ENCODE measurements around the gene OR8B8. TPM values are rescaled to one million over a fixed set of nuclear protein-coding genes. Genes with fewer than 3 reads are reported as not detected.

Gene OR8B8
- total and polyA plus RNA-seq, 2 donors (not counting 3 experiments of a cell fraction or from before 2014, with no cell fraction given), result not detected

DNA sequence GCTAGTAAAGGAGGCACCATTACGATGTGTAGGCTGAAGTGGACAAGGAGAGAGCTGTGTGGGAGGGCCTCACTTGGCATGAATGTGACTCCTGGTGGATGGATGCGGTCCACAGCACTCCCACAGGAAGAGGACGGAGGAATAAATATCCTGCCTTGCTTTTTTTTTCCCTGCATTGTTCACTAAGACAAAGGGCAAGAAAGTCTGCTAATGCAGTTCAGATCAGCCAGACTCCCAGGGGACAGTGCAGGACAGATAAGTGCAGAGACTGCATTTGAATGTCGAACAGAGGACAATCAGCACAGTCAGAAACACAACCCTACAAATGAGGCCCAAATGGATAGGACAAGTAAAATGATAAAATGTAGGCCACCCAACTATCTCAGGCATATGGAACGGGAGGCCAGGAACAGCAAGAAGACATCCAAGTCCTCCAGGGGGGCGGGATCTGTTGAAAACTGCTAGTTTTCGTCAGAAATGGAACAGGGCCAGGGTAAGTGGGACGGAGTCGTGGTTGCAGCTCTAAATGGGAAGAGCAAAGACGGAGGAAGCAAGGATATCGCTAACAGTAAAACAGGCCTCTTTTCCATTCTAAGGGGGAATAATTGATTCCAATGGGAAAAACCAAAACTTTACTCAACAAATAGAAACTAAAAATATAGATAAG, 25.2 kb upstream of the OR8B8 start:
- ChIA-PET CTCF (interaction anchor here (1.1 to 2.1 kb wide), 2 partner anchors 11 to 113 kb away, joined by 3 to 5 read pairs; no protein-coding TSS in a partner anchor), POLR2A (no interaction called here)
- Histone ChIP-seq H2AFZ (ENCODE audit: low read depth, low read length) (no peak overlapping the region), H3K27ac (ENCODE audit: insufficient read depth, low read depth, low read length) (no peak overlapping the region), H3K36me3 (ENCODE audit: control insufficient read depth in 2 of 2, extremely low read depth in 1 of 2, insufficient read depth in 2 of 2, low read length in 2 of 2) (no peaks in the 10 kb centered on the region), H3K79me2 (ENCODE audit: control insufficient read depth, insufficient read depth, low read length) (no peaks in the 10 kb centered on the region), H3K4me1 (ENCODE audit: control insufficient read depth, extremely low read depth, insufficient read depth, low read length) (no peaks in the 10 kb centered on the region), H3K4me3 (replicated peaks in 1 of 3; ENCODE audit: insufficient read depth in 1 of 3, low read depth in 1 of 3, low read length in 3 of 3) (no peak overlapping the region), H3K9me1 (replicated peaks; ENCODE audit: control insufficient read depth, extremely low read depth, insufficient read depth, low read length) (no peaks in the 10 kb centered on the region), H3K27me3 (ENCODE audit: control insufficient read depth in 2 of 2, insufficient read depth in 2 of 2, low read length in 2 of 2) (peaks cover 7 to 20% of the 10 kb centered on the region in 2 experiments), H3K9ac (replicated peaks; ENCODE audit: extremely low read depth, insufficient read depth, low read length) (no peak overlapping the region), H3K4me2 (ENCODE audit: insufficient read depth, low read length) (no peak overlapping the region), H4K20me1 (replicated peaks; ENCODE audit: control insufficient read depth, extremely low read depth, insufficient read depth, low read length) (no peaks in the 10 kb centered on the region), H3K9me3 (replicated peaks; ENCODE audit: control insufficient read depth, insufficient read depth, low read length) (no peaks in the 10 kb centered on the region)
- peak; percentile 8 for DNase-seq (ENCODE audit: low read depth, low spot score)
- FAIRE-seq, result no peak
- TF ChIP-seq, protein P1, sequence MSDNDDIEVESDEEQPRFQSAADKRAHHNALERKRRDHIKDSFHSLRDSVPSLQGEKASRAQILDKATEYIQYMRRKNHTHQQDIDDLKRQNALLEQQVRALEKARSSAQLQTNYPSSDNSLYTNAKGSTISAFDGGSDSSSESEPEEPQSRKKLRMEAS (IDR thresholded peaks at IDR 0.05; ENCODE audit: insufficient read depth, insufficient read length), result no peak
- TF ChIP-seq EZH2 (IDR thresholded peaks at IDR 0.05; ENCODE audit: borderline replicate concordance, low read depth, low read length, severe bottlenecking), result no peak
- TF ChIP-seq JUN (IDR thresholded peaks at IDR 0.05; ENCODE audit: borderline replicate concordance, insufficient read depth, insufficient read length, low read depth), result no peak
- TF ChIP-seq POLR2AphosphoS5 (IDR thresholded peaks at IDR 0.05; ENCODE audit: insufficient read depth, low read depth, low read length), result no peak
- TF ChIP-seq MYC (IDR thresholded peaks at IDR 0.05; ENCODE audit: low read depth, low read length), result no peak
- no peak for TF ChIP-seq POLR2A (IDR thresholded peaks at IDR 0.05; ENCODE audit: low read depth, low read length)
- TF ChIP-seq, protein P2, sequence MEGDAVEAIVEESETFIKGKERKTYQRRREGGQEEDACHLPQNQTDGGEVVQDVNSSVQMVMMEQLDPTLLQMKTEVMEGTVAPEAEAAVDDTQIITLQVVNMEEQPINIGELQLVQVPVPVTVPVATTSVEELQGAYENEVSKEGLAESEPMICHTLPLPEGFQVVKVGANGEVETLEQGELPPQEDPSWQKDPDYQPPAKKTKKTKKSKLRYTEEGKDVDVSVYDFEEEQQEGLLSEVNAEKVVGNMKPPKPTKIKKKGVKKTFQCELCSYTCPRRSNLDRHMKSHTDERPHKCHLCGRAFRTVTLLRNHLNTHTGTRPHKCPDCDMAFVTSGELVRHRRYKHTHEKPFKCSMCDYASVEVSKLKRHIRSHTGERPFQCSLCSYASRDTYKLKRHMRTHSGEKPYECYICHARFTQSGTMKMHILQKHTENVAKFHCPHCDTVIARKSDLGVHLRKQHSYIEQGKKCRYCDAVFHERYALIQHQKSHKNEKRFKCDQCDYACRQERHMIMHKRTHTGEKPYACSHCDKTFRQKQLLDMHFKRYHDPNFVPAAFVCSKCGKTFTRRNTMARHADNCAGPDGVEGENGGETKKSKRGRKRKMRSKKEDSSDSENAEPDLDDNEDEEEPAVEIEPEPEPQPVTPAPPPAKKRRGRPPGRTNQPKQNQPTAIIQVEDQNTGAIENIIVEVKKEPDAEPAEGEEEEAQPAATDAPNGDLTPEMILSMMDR (IDR thresholded peaks at IDR 0.05; ENCODE audit: extremely low read depth in 1 of 2, insufficient read depth in 1 of 2, low read depth in 1 of 2, low read length in 2 of 2), result no peak
- no peak for TF ChIP-seq FOS (IDR thresholded peaks at IDR 0.05; ENCODE audit: borderline replicate concordance, insufficient read depth, low read length)
- TF ChIP-seq GATA2 (IDR thresholded peaks at IDR 0.05; ENCODE audit: insufficient read depth, insufficient read length, low read depth, low read length), result no peak
- BruUV-seq (replicated peaks), result no TSS peak
- intact Hi-C loops (cut with micrococcal nuclease), result no loop called here
- dilution Hi-C loops (cut with MboI; ENCODE audit: extremely low pct_ligation_motif_present, low sequenced_read_pairs), result no loop called here

Measured in endothelial cell of umbilical vein (primary cell).